HFF-Myc (cell line): ENCODE data around the gene ACAP1.

Source experiments
- DNase-seq: peaks from one replicate; pipeline ENCODE4 v3.0.0-alpha.2; 2011; ENCODE audit warnings: low read depth; ENCODE audit errors: extremely low read depth
- H3K4me3 ChIP-seq: replicated peaks from 2 replicates; pipeline ENCODE4 v1.5.1; 2011; ENCODE audit warnings: low read depth, mild to moderate bottlenecking, control low read depth, low read length
- TF ChIP-seq, protein P1 (sequence below): IDR thresholded peaks from 2 replicates; pipeline ENCODE4 v1.5.1; 2012; ENCODE audit warnings: mild to moderate bottlenecking, low read depth, low read length, control low read depth; ENCODE audit errors: missing control alignments

The ACAP1 gene

GRCh38 chr17:7391307-7391706, 55.0 kb downstream of the ACAP1 start:
- no peak for DNase-seq
- TF ChIP-seq, protein P1, sequence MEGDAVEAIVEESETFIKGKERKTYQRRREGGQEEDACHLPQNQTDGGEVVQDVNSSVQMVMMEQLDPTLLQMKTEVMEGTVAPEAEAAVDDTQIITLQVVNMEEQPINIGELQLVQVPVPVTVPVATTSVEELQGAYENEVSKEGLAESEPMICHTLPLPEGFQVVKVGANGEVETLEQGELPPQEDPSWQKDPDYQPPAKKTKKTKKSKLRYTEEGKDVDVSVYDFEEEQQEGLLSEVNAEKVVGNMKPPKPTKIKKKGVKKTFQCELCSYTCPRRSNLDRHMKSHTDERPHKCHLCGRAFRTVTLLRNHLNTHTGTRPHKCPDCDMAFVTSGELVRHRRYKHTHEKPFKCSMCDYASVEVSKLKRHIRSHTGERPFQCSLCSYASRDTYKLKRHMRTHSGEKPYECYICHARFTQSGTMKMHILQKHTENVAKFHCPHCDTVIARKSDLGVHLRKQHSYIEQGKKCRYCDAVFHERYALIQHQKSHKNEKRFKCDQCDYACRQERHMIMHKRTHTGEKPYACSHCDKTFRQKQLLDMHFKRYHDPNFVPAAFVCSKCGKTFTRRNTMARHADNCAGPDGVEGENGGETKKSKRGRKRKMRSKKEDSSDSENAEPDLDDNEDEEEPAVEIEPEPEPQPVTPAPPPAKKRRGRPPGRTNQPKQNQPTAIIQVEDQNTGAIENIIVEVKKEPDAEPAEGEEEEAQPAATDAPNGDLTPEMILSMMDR = no peak
- H3K4me3 ChIP-seq = no peak overlapping the region

GRCh38 chr17:7392696-7393612, 56.6 kb downstream of the ACAP1 start:
- DNase-seq = no peak
- TF ChIP-seq, protein P1 = no peak
- peak overlapping the region; percentile 81 for H3K4me3 ChIP-seq

GRCh38 chr17:7393613-7394451, 57.5 kb downstream of the ACAP1 start:
- DNase-seq = no peak
- H3K4me3 ChIP-seq = peak overlapping the region; percentile 81
- TF ChIP-seq, protein P1 = peak; percentile 8

DNA sequence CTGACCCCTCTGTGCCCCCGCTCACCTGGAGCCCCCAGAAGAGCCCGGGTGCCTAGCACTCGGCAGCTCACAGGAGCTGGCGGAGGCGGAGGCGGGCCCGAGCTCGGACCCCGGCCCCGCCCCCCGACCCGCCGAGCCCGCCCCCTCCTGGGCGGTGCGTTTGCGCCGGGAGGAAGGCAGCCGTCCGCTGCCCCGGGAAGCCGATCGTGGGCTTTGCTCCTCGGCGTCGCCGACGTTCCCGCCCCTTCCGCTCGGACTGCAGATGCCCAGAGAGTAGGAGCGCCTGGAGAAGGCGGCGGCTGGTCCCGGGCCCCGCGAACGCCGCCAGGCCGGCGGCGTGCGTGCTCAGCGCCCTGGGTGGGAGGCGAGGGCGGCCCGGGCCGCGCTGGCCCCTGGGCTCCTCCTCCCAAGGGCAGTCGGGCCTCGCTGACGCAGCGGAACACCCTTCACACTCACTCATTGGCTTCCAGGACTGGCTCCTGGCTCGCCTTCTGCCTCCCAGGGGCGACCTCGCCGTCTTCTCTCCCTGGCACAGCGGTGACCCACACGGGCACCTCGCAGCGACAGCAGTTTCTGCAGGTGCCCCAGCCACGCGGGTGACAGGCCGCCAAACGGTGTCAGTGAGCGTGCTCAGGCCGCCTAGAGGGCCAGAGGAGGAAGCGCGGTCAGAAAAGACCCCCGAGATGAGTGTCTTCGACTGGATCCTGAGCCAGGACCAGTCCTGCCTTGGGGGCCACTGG, 58.3 kb downstream of the ACAP1 start, which contains the start of gene PLSCR3:
Gene PLSCR3, minus strand, starts transcription at position 74 of the 740 bp plus-strand sequence. CDS start 415 bp downstream, outside the sequence.
- TF ChIP-seq, protein P1 = no peak
- DNase-seq = peak; percentile 27
- peak within 1 kb of the TSS; percentile 81 for H3K4me3 ChIP-seq

DNA sequence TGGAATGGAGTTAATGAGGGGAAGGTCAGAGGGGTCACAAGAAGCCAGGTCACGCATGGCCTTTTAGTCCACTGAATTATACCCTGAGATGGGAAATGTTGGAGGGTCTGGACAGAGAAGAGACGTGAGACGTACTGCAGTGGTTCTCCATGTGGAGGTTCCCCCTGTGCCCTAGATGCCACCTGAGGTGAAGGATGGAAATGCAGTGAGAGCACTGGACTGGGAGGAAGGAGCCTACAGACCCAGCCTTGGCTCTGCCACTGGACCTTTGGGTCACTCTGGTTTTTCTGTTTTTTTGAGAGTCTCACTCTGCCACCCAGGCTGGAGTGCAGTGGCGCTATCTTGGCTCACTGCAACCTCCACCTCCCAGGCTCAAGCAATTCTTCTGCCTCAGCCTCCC, 59.8 kb downstream of the ACAP1 start:
- TF ChIP-seq, protein P1 = no peak
- DNase-seq = no peak
- H3K4me3 ChIP-seq = no peak overlapping the region

DNA sequence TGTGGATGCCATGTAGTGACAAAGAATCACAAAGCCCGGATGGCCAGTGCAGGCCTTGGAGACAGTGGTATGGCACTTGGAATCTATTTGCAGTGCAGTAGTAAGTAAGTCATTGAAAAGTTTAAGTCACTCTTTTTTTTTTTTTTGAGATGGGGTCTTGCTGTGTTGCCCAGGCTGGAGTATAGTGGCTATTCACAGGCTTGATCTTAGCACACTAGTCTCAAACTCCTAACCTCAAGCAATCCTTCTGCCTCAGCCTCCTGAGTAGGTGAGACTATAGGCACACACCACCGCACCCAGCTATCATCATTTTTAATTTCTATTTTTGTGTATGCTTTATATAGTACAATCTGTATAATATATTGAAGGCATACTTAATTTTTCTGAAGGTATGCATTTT, 62.3 kb downstream of the ACAP1 start:
- DNase-seq = no peak
- no peak overlapping the region for H3K4me3 ChIP-seq
- TF ChIP-seq, protein P1 = no peak
